CD4-positive, alpha-beta T cell (primary cell): Measurements from ENCODE around the gene DGKI. TPM values are rescaled to one million over a fixed set of nuclear protein-coding genes. Genes with fewer than 3 reads are reported as not detected.

Source experiments
- ATAC-seq: fragments of 200-7000 bp; cut with Tn5 transposase; one replicate; pipeline ENCODE4 v1.10.0; 2022; ENCODE audit warnings: mild to moderate bottlenecking; ENCODE audit not compliant: poor library complexity
- CTCF ChIA-PET: fragments of 350-600 bp; sonication (Branson Sonifier 250); formaldehyde crosslinking; loops from one replicate; lab custom pipeline; 2021; ENCODE audit warnings: antibody characterized with exemption, inconsistent platforms; lab: Charles Lee
- POLR2A ChIA-PET: fragments of 350-600 bp; sonication (Branson Sonifier 250); formaldehyde crosslinking; loops from one replicate; lab custom pipeline; 2021; ENCODE audit warnings: antibody characterized with exemption, inconsistent platforms; lab: Charles Lee
- DNase-seq, 14 experiments: peaks; one replicate each; pipeline ENCODE4 v3.0.0-alpha.2; 2013 to 2020; ENCODE audit warnings: mixed read lengths in 2 of 14
- H3K27ac ChIP-seq, 2 donors: one replicate each; pipeline versions ENCODE4 v1.5.1 to v1.7.0; 2013; ENCODE audit warnings: low read length in 2 of 2, low read depth in 1 of 2, mild to moderate bottlenecking in 1 of 2
- H3K27me3 ChIP-seq, 2 experiments: 1 replicate in 1 of 2; 2 replicates in 1 of 2; pipeline versions ENCODE4 v1.6.1 to v1.7.0; 2013; ENCODE audit warnings: low read length in 2 of 2, control low read depth in 1 of 2, mild to moderate bottlenecking in 1 of 2, moderate library complexity in 1 of 2; ENCODE audit not compliant: insufficient read depth in 2 of 2, control insufficient read depth in 1 of 2
- H3K36me3 ChIP-seq: one replicate; pipeline ENCODE4 v1.6.1; 2013; ENCODE audit warnings: low read length, control low read depth; ENCODE audit not compliant: insufficient read depth
- H3K4me1 ChIP-seq: one replicate; pipeline ENCODE4 v1.6.1; 2013; ENCODE audit warnings: low read length, control low read depth; ENCODE audit not compliant: insufficient read depth
- H3K4me3 ChIP-seq: one replicate; pipeline ENCODE4 v1.5.1; 2013; ENCODE audit warnings: mild to moderate bottlenecking, low read length, moderate library complexity
- H3K9me3 ChIP-seq, 2 experiments: 1 replicate in 1 of 2; 2 replicates in 1 of 2; pipeline versions ENCODE4 v1.6.1 to v1.7.0; 2013; ENCODE audit warnings: low read length in 2 of 2, mild to moderate bottlenecking in 2 of 2, control low read depth in 1 of 2, moderate library complexity in 1 of 2; ENCODE audit not compliant: control insufficient read depth in 1 of 2, insufficient read depth in 1 of 2
- H3K27ac Mint-ChIP-seq: one replicate; pipeline ENCODE4 v1.8.0; 2020; ENCODE audit warnings: mixed read lengths
- H3K27me3 Mint-ChIP-seq: one replicate; pipeline ENCODE4 v1.8.0; 2021; ENCODE audit warnings: mixed read lengths
- H3K36me3 Mint-ChIP-seq: one replicate; pipeline ENCODE4 v1.8.0; 2021; ENCODE audit warnings: low read depth, mixed read lengths
- H3K4me1 Mint-ChIP-seq: one replicate; pipeline ENCODE4 v1.8.0; 2021; ENCODE audit warnings: low read depth, mixed read lengths
- H3K4me3 Mint-ChIP-seq: one replicate; pipeline ENCODE4 v1.8.0; 2020; ENCODE audit warnings: mild to moderate bottlenecking, mixed read lengths
- H3K9me3 Mint-ChIP-seq: one replicate; pipeline ENCODE4 v1.8.0; 2020; ENCODE audit warnings: mixed read lengths
- intact Hi-C, 2 experiments: fragments of 100-400 bp; cut with DNase I in 1 of 2; cut with micrococcal nuclease in 1 of 2; formaldehyde crosslinking; loops; one replicate each; pipeline versions ENCODE4 v1.15.1 to v1.9.0; 2023 to 2025; cut with DNase I, micrococcal nuclease
- total RNA-seq, 174 experiments: library from RNA in 2 of 174; stranded (reverse) in 2 of 174; gene quantifications; one replicate each; pipeline ENCODE4 v1.2.3 and lab custom pipeline; 2021 to 2026
- TF ChIP-seq, protein P1 (sequence below): fragments of 200-600 bp; IDR thresholded peaks from one replicate; pipeline ENCODE4 v1.8.0; 2022; ENCODE audit warnings: antibody characterized with exemption, mild to moderate bottlenecking

DGKI gene
- total RNA-seq, 2 experiments from 2014 or later, result not detected

- H3K27ac Mint-ChIP-seq, result no peak overlapping the region
- CTCF ChIA-PET, result no interaction called here
- H3K27ac ChIP-seq, result no peak overlapping the region
Measured at GRCh38 chr7:137668404-137668803, 178.4 kb downstream of the DGKI start.

DNA sequence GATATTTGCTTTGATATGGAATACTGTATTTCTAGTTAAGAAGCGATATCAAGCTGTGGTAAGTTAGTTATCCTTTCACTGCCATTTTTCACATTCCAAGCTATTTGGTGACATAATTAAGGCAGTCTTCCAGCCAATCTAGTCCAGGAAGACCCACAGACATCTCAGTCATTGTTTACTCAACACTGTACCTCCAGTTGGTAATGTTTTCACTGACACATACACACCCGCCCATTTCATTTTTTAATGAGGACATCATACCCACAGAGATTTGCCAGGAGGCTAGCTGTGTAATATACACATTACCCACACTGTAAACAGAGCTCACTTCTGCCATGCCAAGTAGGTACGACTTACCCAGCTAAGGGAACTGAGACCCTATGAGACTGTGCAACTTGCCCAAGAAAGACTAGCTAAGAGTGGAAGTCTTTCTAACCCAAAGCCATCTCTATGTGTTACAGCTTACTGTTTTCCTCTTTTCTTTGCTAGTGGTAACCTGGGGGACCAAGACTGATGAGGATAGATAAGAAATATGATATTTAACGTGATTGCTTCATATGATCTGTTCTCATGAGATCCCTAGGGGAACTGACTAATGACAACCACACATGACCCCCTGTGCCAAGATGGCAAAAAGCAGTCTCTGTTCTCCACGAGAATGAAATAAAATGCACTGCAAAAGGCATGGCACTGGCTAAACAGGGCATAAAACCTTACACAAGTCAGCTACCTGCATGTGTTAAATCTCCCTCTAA lies 179.0 kb downstream of the DGKI start:
- H3K36me3 Mint-ChIP-seq, result no peaks in the 10 kb centered on the region
- H3K27me3 Mint-ChIP-seq, result peaks cover 33% of the 10 kb centered on the region
- Histone ChIP-seq H3K36me3 (no peaks in the 10 kb centered on the region), H3K27ac (no peak overlapping the region), H3K27me3 (peaks cover 0 to 2% of the 10 kb centered on the region in 2 experiments), H3K4me1 (no peaks in the 10 kb centered on the region), H3K4me3 (no peak overlapping the region), H3K9me3 (no peaks in the 10 kb centered on the region)
- no peak overlapping the region for H3K27ac Mint-ChIP-seq
- ATAC-seq, result no peak
- no peaks in the 10 kb centered on the region for H3K9me3 Mint-ChIP-seq
- H3K4me1 Mint-ChIP-seq, result no peaks in the 10 kb centered on the region
- ChIA-PET CTCF (no interaction called here), POLR2A (no interaction called here)
- TF ChIP-seq, protein P1, sequence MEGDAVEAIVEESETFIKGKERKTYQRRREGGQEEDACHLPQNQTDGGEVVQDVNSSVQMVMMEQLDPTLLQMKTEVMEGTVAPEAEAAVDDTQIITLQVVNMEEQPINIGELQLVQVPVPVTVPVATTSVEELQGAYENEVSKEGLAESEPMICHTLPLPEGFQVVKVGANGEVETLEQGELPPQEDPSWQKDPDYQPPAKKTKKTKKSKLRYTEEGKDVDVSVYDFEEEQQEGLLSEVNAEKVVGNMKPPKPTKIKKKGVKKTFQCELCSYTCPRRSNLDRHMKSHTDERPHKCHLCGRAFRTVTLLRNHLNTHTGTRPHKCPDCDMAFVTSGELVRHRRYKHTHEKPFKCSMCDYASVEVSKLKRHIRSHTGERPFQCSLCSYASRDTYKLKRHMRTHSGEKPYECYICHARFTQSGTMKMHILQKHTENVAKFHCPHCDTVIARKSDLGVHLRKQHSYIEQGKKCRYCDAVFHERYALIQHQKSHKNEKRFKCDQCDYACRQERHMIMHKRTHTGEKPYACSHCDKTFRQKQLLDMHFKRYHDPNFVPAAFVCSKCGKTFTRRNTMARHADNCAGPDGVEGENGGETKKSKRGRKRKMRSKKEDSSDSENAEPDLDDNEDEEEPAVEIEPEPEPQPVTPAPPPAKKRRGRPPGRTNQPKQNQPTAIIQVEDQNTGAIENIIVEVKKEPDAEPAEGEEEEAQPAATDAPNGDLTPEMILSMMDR, result no peak
- no peak for DNase-seq
- intact Hi-C loops, result no loop called here
- H3K4me3 Mint-ChIP-seq, result no peak overlapping the region

More at GRCh38 chr7:137668404-137668803, 178.4 kb downstream of the DGKI start:
- no peak overlapping the region for H3K4me3 Mint-ChIP-seq
- no peaks in the 10 kb centered on the region for H3K9me3 Mint-ChIP-seq
- intact Hi-C loops, result no loop called here
- no peaks in the 10 kb centered on the region for H3K4me1 ChIP-seq
- H3K27me3 ChIP-seq, result peaks cover 0 to 2% of the 10 kb centered on the region in 2 experiments
- POLR2A ChIA-PET, result no interaction called here
- H3K4me3 ChIP-seq, result no peak overlapping the region
- TF ChIP-seq, protein P1, result no peak
- no peaks in the 10 kb centered on the region for H3K36me3 ChIP-seq
- peaks cover 31% of the 10 kb centered on the region for H3K27me3 Mint-ChIP-seq
- ATAC-seq, result no peak
- H3K4me1 Mint-ChIP-seq, result no peaks in the 10 kb centered on the region
- no peaks in the 10 kb centered on the region for H3K9me3 ChIP-seq
- no peaks in the 10 kb centered on the region for H3K36me3 Mint-ChIP-seq
- DNase-seq, result no peak

GRCh38 chr7:137664846-137665245 lies 181.9 kb downstream of the DGKI start:
- ChIA-PET CTCF (no interaction called here), POLR2A (no interaction called here)
- H3K27me3 Mint-ChIP-seq, result peaks cover 32% of the 10 kb centered on the region
- Histone ChIP-seq H3K36me3 (no peaks in the 10 kb centered on the region), H3K4me3 (no peak overlapping the region), H3K27ac (no peak overlapping the region), H3K27me3 (peaks cover 0 to 4% of the 10 kb centered on the region in 2 experiments), H3K9me3 (no peaks in the 10 kb centered on the region), H3K4me1 (no peaks in the 10 kb centered on the region)
- DNase-seq (no peak), ATAC-seq (no peak)
- intact Hi-C loops, result no loop called here
- H3K27ac Mint-ChIP-seq, result no peak overlapping the region
- H3K4me3 Mint-ChIP-seq, result no peak overlapping the region
- H3K9me3 Mint-ChIP-seq, result no peaks in the 10 kb centered on the region
- H3K36me3 Mint-ChIP-seq, result no peaks in the 10 kb centered on the region
- H3K4me1 Mint-ChIP-seq, result no peaks in the 10 kb centered on the region
- TF ChIP-seq, protein P1, result no peak
